SH-SY5Y (cell line): ENCODE data around the gene WDR20.

Experiments
- GATA2 ChIP-seq: IDR thresholded peaks from 2 replicates; pipeline ENCODE4 v1.6.1; 2011; ENCODE audit warnings: mild to moderate bottlenecking, low read depth, low read length
- GATA3 ChIP-seq: IDR thresholded peaks from 2 replicates; pipeline ENCODE4 v1.6.1; 2011; ENCODE audit warnings: low read depth, mild to moderate bottlenecking, low read length, moderate library complexity

DNA sequence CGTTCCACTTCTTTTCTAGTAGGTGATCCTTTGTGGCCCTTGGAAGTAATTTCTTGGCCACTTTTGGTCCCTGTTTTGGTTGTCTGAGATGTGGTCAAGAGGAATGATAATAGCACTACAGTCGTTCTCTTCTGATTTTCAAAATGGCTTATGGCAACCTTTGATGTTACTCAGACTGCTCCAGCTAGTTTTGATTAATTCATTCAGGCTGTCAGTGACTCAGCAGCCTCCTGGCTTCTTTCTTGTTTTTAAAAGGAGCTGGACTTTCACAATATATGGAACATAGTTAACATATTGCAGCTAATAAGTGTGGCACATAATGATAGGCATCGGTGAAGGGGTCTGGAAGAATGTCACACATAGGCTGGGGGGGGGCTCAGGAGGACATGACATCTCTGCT is 47.3 kb downstream of the WDR20 start:
- TF ChIP-seq GATA2: no peak
- TF ChIP-seq GATA3: no peak
